Smooth muscle cell (in vitro differentiated cells): ENCODE results near the gene MRPL30. TPM values are rescaled to one million over a fixed set of nuclear protein-coding genes. Genes with fewer than 3 reads are reported as not detected.

Experiments used
- DNase-seq: peaks from one replicate; lab custom pipeline; 2025; ENCODE audit not compliant: unreplicated experiment; lab: John Stamatoyannopoulos, UW
- H2AFZ ChIP-seq: fragments of 200-600 bp; sonication (generic); 2 replicates; pipeline ENCODE4 v1.6.0; 2016; ENCODE audit warnings: antibody characterized with exemption, low read depth, mild to moderate bottlenecking
- H3F3A ChIP-seq: fragments of 200-600 bp; sonication (generic); 2 replicates; pipeline ENCODE4 v1.6.0; 2017; ENCODE audit warnings: antibody characterized with exemption, low read depth
- H3K27ac ChIP-seq: fragments of 200-600 bp; sonication (generic); 2 replicates; pipeline ENCODE4 v1.5.1; 2016; ENCODE audit warnings: low read depth, mild to moderate bottlenecking
- H3K27me3 ChIP-seq: fragments of 200-600 bp; sonication (generic); 2 replicates; pipeline ENCODE4 v1.6.1; 2016; ENCODE audit warnings: low read depth, mild to moderate bottlenecking
- H3K36me3 ChIP-seq: fragments of 200-600 bp; sonication (generic); 2 replicates; pipeline ENCODE4 v1.5.1; 2016; ENCODE audit warnings: low read depth
- H3K4me1 ChIP-seq: fragments of 200-600 bp; sonication (generic); 2 replicates; pipeline ENCODE4 v1.5.1; 2016; ENCODE audit warnings: low read depth
- H3K4me2 ChIP-seq: fragments of 200-600 bp; sonication (generic); 2 replicates; pipeline ENCODE4 v1.6.0; 2016; ENCODE audit warnings: mild to moderate bottlenecking
- H3K4me3 ChIP-seq: fragments of 200-600 bp; sonication (generic); 2 replicates; pipeline ENCODE4 v1.5.1; 2016; ENCODE audit warnings: mild to moderate bottlenecking
- H3K79me2 ChIP-seq: fragments of 200-600 bp; sonication (generic); 2 replicates; pipeline ENCODE4 v1.6.0; 2016; ENCODE audit warnings: low read depth, mild to moderate bottlenecking
- H3K9ac ChIP-seq: fragments of 200-600 bp; sonication (generic); 2 replicates; pipeline ENCODE4 v1.6.0; 2016; ENCODE audit warnings: low read depth
- H3K9me3 ChIP-seq: fragments of 200-600 bp; sonication (generic); replicated peaks from 2 replicates; pipeline ENCODE4 v1.5.1; 2016; ENCODE audit warnings: low read depth
- H4K20me1 ChIP-seq: fragments of 200-600 bp; sonication (generic); 2 replicates; pipeline ENCODE4 v1.6.0; 2016; ENCODE audit warnings: low read depth
- WGBS: methylation state at CpG from one replicate; pipeline ENCODE4 v1.1.7; 2016; ENCODE audit warnings: low lambda C conversion rate; 5-methylcytosine and 5-hydroxymethylcytosine counted together
- polyA plus RNA-seq: library from polyadenylated mRNA; unstranded; fragments of >200 nt; fragmentation: Nextera tagmentation; extraction: Ambion mirVana; gene quantifications from 2 replicates; pipeline ENCODE4 v1.2.1, GENCODE V29; 2016
- total RNA-seq: library from RNA; depleted of rRNA; stranded (reverse); fragments of >200 nt; gene quantifications from 2 replicates; pipeline ENCODE4 v1.2.3, GENCODE V29; 2014
- TF ChIP-seq, protein P1 (sequence below): fragments of 200-600 bp; sonication (generic); IDR thresholded peaks from 2 replicates; pipeline ENCODE4 v1.5.1; 2017; ENCODE audit warnings: borderline replicate concordance, mild to moderate bottlenecking, antibody characterized with exemption; ENCODE audit not compliant: insufficient read depth, poor library complexity, severe bottlenecking

Gene MRPL30
- total and polyA plus RNA-seq, 2 experiments from 2014 or later: 18.8 to 23.1 TPM

DNA sequence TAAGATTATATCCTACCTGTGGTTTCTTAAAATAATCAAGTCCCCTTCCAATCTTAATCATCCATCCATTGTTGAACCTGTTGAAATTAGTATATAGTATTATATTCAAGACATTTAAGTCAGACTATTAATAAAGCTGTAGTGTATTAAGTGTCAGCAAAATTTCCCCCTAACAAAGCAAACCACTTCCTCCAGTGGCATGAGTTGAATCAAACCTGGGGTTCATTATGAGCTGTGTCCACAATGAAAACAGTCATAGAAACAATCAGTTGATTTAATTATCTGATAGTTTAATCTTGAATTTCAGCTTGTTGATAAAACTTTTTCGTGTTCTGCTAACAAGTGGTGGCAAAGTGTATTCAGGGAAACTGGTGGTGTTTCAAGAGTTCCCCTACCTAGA is 11.4 kb upstream of the MRPL30 start:
- Histone ChIP-seq H4K20me1 (no peaks in the 10 kb centered on the region), H3K27me3 (no peaks in the 10 kb centered on the region), H3K9ac (no peak overlapping the region), H3K4me2 (no peak overlapping the region), H3K9me3 (no peaks in the 10 kb centered on the region), H3K36me3 (peaks cover 14% of the 10 kb centered on the region), H3K79me2 (no peaks in the 10 kb centered on the region), H3K27ac (no peak overlapping the region), H3K4me1 (no peaks in the 10 kb centered on the region), H3K4me3 (no peak overlapping the region), H2AFZ (no peak overlapping the region), H3F3A (no peaks in the 10 kb centered on the region)
- DNase-seq: no peak
- TF ChIP-seq, protein P1, sequence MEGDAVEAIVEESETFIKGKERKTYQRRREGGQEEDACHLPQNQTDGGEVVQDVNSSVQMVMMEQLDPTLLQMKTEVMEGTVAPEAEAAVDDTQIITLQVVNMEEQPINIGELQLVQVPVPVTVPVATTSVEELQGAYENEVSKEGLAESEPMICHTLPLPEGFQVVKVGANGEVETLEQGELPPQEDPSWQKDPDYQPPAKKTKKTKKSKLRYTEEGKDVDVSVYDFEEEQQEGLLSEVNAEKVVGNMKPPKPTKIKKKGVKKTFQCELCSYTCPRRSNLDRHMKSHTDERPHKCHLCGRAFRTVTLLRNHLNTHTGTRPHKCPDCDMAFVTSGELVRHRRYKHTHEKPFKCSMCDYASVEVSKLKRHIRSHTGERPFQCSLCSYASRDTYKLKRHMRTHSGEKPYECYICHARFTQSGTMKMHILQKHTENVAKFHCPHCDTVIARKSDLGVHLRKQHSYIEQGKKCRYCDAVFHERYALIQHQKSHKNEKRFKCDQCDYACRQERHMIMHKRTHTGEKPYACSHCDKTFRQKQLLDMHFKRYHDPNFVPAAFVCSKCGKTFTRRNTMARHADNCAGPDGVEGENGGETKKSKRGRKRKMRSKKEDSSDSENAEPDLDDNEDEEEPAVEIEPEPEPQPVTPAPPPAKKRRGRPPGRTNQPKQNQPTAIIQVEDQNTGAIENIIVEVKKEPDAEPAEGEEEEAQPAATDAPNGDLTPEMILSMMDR: no peak
- 93% methylated on average over 1 of the region's 1 CpG for WGBS

DNA sequence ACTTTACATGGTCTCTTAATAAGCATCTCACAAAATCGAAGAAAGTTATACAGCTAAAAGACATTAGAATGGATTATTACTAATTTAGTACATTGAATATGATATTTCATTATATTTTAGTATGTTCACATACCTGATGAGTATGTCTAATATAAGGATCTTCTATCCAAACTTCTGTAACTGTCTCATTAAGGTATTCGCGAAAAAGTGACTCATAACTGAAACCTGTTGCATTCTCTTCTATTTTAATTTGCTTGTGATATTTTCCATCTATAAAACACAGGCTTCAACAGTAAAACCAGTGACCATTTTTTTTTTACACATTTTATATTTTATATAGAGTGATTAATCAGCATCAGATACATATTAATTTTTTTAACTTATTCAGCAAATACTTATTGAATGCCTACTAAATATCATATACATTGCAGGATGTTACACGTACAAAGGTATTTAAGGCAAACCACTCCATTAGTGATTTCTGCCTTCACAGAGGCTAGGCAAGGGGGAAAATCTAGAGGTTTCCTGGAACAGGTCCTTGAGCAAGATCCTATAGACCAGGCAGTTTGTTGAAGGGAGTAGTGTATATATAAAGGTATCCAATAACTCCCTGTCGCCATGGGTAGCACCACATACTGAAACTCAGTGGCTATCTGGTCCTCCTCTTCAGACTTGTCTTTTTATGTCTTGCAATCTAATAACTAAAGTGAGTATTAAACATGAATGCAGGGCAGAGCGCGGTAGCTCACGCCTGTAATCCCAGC is 9.4 kb upstream of the MRPL30 start:
- Histone ChIP-seq H2AFZ (no peak overlapping the region), H3K27me3 (no peaks in the 10 kb centered on the region), H3K4me2 (no peak overlapping the region), H3K27ac (no peak overlapping the region), H3K36me3 (peaks cover 14% of the 10 kb centered on the region), H3K4me1 (no peaks in the 10 kb centered on the region), H3K4me3 (no peak overlapping the region), H4K20me1 (no peaks in the 10 kb centered on the region), H3F3A (no peaks in the 10 kb centered on the region), H3K9me3 (no peaks in the 10 kb centered on the region), H3K9ac (no peak overlapping the region), H3K79me2 (no peaks in the 10 kb centered on the region)
- TF ChIP-seq, protein P1: no peak
- 97% methylated on average over 8 of the region's 8 CpGs for WGBS
- no peak for DNase-seq

DNA sequence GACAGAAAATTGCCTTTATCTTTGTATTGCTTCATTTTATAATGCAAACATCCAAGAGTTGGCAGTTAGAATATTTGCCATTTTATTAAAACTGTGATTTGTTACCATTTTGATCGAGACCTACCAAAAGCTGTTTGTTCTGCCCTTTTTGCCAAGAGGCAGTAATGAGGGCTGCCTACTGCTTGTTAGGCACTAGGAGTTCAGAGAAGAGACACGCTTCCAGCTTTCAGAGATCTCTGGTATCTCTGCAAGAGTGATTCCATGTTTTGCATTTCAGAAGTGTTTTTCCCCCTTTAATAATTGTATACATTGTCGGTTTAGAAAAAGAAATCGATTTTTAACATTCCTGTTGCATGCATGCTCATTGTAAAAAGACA is 628 bp downstream of the MRPL30 start:
- Histone ChIP-seq H3K36me3 (no peaks in the 10 kb centered on the region), H3K4me3 (peak overlapping the region; percentile 82), H3K27ac (peak overlapping the region; percentile 71), H2AFZ (peak overlapping the region; percentile 90), H3K79me2 (peaks cover 76% of the 10 kb centered on the region), H3K9me3 (no peaks in the 10 kb centered on the region), H3K27me3 (no peaks in the 10 kb centered on the region), H3F3A (no peaks in the 10 kb centered on the region), H4K20me1 (peaks cover 17% of the 10 kb centered on the region), H3K9ac (peak overlapping the region; percentile 88), H3K4me1 (peaks cover 17% of the 10 kb centered on the region), H3K4me2 (peak overlapping the region; percentile 94)
- TF ChIP-seq, protein P1: no peak
- WGBS: 5% methylated on average over 4 of the region's 4 CpGs
- no peak for DNase-seq

DNA sequence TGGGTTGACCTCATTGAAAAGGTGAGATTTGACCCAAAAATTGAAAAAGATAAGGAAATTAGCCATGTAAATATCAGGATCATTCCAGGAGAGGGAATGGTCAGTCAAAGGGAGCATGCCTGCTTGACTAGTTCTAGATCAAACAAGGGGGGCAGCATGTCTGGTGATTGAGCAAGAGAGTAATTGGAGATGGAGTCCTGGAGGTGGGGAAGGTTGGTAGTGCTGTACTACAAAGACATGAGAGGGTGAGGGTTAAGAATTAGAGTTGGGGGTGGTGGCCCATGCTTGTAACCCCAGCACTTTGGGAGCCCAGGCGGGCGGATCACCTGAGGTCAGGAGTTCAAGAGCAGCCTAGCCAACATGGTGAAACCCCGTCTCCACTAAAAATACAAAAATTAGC is 2.0 kb downstream of the MRPL30 start:
- Histone ChIP-seq H3K9ac (no peak overlapping the region), H3F3A (no peaks in the 10 kb centered on the region), H3K4me2 (no peak overlapping the region), H3K36me3 (no peaks in the 10 kb centered on the region), H3K4me1 (peaks cover 17% of the 10 kb centered on the region), H4K20me1 (peaks cover 17% of the 10 kb centered on the region), H3K27me3 (no peaks in the 10 kb centered on the region), H3K9me3 (no peaks in the 10 kb centered on the region), H3K27ac (no peak overlapping the region), H3K4me3 (no peak overlapping the region), H2AFZ (no peak overlapping the region), H3K79me2 (peaks cover 87% of the 10 kb centered on the region)
- TF ChIP-seq, protein P1: no peak
- 100% methylated on average over 3 of the region's 3 CpGs for WGBS
- no peak for DNase-seq
